GM18868 (cell line): ENCODE data around the gene CDKL2.

ENCODE experiments used
- ATAC-seq: cut with Tn5 transposase; IDR thresholded peaks from one replicate; pipeline ENCODE4 v1.9.1; 2021; ENCODE audit warnings: mild to moderate bottlenecking, moderate library complexity; ENCODE audit not compliant: unreplicated experiment

The CDKL2 gene

DNA sequence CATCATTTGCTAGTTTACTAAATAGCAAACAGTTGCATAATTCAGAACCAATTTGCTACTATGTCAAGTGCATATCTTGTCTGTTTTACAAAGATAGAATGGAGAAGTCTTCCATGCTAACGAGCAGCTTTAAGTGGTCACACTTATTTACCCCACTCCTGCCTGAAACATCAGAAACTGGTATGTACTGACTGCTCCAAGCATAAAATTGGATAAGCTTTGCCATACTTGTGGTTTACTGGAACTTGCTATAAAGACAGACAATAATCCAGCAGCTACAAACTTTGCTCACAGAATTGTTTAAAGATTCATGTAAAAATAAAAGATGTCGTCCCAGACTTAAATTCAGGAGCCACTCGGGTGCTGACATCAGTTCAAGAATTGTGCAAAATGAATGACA, 13.3 kb upstream of the CDKL2 start:
- no peak for ATAC-seq

DNA sequence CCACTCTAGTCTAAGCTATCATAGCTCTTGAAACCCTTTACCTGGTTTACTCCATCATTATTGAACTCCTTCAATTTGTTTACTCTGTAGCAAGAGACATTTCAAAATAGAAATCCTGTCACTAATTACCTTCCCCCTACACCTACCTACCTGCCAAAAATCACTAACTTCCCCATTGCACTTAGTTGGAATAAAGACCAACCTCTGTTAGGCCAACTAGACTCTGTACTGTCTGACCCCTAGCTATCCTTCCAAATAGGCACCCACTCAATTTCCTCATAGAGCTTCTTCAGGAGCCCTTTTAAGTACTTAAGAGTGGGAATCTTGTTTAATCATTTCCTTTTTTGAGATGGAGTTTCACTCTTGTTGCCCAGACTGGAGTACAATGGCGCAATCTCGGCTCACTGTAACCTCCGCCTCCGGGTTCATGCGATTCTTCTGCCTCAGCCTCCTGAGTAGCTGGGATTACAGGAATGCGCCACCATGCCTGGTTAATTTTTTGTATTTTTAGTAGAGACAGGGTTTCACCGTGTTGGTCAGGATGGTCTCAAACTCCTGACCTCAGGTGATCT, 8.9 kb upstream of the CDKL2 start:
- no peak for ATAC-seq

DNA sequence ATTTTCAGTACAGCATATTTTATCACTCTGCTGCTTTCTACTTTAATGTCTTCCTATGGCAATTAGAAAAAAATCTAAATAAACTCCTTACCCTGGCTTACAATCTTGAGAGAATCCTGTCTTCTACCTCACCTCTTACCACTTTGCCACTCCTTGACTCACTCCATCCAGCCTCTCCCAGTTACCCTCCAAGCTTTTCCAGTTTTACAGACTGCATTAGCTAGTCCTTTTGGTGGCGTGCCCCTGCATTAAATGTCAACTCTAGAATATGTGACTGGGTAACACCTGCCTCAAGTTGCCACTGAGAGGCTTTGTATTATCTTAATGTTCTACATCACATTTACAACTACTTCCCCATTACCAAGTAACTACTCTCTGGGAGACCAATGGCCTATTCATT, 7.5 kb upstream of the CDKL2 start:
- no peak for ATAC-seq

DNA sequence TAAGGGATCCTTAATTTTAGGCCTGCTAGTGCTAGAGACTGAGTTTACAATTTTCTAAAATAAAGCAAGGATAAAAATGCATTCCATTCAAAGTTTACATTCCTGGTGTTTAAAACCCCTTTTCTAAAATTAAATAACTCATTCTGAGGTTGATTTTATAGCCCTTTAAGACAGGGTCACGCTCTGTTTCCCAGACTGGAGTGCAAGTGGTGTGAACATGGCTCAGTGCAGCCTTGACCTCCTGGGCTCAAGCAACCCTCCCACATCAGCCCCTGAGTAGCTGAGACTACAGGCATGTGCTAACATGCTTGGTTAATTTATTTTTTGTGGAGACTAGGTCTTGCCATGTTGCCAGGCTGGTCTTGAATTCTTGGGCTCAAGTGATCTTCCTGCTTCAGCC, 6.8 kb upstream of the CDKL2 start:
- no peak for ATAC-seq

DNA sequence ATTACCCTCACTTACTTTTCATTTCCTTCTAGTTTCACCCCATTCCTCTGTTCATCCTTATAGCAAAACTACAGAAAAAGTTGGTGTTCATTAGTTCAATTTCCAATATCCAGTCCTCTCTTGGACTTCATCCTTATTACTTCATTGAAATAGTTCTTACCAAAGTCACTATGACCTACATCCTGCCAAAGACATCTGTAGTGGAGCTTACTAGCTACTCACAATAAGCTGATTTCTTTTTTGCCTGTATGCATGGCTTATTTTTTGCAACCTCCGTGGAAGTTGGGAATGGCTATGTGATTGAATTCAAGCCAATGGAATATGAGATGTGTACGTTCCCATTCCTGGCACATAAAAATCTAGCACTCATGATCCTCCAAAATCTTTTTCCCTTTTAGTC, 4.6 kb upstream of the CDKL2 start:
- ATAC-seq, result no peak

DNA sequence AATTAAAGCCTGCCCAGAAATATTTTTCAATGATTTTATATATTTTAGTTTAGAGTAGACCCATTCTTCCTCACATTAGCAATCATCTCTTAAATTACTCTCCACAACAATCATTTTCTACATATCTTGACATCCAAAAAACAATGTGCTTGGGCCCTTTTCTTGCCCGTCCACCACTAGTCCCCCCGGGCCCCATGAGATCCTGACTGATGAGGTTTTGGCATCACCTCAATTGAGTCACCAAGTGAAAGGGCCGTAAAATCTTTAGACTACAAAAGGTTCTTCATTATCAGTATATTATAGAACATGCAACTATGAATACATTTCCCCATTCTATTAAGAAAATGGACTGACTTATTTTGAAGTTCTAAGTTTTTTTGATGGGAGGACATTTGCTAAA, 4.0 kb upstream of the CDKL2 start:
- no peak for ATAC-seq

DNA sequence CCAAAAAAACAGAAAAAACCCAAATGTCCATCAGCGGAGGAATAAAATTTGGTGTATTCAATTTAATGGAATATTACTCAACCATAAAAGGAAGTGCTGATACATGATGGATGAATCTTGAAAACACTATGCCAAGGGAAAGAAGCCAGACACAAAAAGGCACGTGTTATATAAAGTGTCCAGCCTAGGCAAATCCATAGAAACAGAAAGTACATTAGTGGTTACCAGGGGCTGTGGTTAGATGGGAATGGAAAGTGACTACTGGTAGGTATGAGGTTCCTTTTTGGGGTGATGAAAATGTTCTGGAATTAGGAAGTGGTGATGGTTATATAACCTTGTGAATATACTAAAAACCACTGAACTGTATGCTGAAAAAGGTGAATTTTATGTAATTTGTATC, 3.5 kb upstream of the CDKL2 start:
- ATAC-seq, result no peak

DNA sequence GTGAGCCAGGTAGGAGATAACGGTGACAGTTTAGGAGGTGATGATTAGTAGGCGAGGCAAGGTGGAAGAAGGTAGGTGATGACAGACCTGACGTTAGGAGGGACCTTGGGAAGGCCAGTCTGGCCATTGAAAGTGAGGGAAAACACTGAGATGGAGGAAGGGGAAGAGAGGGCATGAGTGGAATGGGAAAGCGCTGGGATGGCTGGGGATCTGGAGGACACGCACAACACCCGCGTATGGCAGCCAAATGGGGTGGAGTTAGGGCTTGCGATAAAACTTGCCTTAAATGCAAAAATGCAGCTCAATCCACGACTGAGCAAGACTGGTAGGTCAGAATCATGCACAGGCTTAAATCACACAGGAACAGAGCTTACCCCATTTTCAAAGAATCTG, 605 bp upstream of the CDKL2 start:
- no peak for ATAC-seq

DNA sequence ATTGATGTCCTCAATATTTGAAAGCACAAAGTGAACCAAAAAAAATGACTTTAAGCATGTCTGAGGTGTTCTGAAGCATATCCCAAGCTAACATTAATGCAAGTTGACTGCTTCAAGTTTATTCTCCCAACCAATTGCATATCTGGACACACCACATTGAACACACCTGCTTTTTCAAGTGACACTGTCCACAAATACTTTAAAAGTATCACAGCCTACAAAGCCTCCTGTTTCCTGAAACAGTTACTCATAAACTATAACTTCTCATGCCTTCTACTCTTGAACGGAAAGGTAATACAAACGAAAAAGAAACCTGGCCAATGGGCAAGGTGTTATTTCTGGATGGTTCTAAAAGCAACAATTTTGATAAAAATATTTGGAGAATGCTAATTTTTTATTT, 1.1 kb downstream of the CDKL2 start:
- no peak for ATAC-seq

DNA sequence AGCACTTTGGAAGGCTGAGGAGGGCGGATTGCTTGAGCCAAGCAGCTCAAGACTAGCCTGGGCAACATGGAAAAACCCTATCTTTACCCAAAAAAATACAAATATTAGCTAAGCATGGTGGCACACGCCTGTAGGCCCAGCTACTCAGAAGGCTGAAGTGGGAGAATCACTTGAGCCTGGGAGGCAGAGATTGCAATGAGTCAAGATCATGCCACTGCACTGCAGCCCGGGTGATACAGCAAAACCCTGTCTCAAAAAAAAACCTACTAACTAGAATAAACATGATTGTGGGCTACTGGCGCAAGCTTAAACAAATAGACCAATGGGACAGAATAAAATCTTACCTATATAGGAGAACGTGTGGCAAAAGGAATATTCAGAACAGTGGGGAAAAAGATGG, 7.3 kb downstream of the CDKL2 start:
- no peak for ATAC-seq

DNA sequence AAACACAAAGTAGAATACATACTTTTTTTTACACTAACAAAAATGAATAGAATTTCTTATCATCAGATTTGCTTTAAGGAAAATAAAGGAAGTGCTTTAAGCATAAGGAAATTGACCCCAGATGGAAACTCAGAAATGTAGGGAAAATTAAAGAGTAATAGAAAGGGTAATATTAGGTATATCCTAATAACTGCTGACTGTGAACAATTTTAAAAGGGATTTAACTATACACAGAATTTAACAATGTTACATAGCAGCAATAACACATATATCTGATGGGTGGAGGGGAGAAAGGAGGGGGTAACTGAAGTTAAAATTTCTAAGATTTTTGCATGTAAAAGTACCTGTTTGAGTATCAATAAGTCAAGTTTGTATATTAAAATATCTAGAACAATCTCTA, 8.6 kb downstream of the CDKL2 start:
- ATAC-seq, result no peak

DNA sequence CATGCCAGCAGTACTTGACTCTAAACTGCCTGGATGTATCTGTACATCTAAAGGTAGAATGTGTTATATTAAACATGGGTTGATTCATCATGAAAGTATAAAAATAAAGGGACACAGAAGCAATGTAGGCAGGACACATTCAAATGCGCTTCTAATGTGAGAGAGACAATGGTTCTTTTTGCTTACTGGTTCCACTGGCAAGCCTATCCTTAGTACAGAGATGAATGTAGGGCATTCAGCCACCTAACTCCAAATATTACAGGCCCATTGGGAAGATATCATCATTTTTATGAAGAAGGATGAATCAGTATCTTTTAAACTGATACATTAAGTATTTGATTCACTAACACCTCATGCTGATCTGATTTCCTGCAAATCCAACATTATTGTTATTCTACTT, 18.0 kb downstream of the CDKL2 start:
- ATAC-seq, result no peak

DNA sequence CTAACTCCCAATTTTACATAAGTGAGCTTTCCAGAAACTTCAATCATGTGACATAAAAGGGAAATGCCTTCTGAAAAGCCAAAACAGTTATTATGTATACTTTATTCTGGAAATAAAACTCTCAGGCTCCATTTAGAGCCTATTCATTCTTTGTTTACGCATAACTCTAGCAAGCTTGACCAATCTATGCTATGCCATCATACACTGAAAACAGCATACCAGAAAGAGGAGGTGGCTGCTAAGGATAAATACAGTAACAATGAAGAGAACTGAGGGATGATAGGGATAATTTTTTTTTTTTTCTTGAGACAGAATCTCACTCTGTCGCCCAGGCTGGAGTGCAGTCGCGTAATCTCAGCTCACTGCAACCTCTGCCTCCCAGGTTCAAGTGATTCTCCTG, 24.4 kb downstream of the CDKL2 start:
- no peak for ATAC-seq

DNA sequence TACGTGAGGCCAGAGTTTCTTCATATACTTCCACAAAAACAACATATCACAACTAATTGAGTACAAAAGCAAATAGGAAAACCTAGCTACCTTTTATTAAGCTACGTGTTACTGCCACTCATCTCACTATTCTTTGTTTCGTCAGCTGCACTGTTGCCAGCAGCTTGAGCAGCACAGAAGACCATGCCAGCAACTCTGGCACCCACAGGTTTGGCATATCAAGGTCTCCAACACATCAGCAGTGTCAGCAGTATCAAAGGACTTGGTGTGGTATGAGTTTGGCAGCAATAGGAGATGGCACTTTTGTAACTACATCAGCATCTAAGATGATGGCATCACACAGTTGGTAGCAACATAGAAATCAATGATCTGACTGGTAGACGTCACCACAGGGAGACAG, 30.7 kb downstream of the CDKL2 start:
- ATAC-seq, result no peak

DNA sequence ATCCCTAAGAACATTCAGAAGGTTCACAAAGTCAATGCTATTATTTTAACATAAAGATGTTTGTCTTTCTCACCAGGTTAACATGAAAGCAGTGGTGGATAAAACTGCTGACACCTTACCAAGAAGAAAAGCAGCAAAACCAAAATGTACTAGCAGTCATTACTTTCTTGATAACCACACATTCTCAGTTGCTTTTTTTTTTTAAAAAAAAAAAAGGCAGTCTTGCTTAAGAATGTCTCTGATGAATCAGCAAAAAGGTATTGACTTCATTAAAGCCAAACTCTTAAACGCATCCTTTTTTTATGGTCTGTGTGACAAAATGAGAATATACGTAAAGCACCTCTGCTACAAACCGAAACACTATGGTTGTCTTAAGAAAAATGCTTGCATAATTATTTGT, 31.9 kb downstream of the CDKL2 start:
- ATAC-seq, result no peak

DNA sequence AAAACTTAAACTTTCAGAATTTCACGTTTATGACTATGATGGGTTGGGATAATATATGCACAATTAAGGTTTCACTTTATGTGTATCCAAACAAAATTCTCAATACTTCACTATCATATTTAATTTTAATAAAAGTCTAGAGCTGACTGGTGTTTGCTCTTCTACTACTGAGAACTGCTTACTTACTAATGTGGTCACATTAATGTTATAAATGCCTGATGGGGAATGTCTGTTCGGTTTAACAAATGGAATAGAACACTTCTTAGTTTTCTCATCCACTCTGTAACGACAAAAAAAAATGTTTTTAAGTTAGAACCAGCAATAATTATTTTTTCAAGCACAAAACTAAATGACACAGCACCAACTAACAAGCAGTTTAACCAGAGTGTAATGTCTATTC, 34.3 kb downstream of the CDKL2 start:
- ATAC-seq, result no peak

DNA sequence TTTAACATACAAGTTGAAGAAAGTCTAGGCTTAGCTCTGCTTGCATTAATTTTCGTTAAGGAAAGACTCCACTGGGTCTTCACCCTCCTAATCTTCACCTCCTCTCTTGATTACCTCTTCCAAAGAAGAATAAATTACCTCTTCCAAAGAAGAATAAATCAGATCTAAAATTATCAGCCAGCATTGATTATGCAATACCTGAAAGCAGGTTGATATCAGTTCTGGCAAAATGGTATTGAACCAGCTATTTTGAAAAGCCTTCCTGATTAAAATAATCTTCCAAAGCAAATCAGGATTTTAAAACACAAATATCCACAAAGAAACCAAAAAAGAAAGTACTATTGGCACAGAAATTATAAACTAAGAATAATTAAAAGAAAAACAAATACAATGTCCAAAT, 36.9 kb downstream of the CDKL2 start:
- ATAC-seq, result no peak

DNA sequence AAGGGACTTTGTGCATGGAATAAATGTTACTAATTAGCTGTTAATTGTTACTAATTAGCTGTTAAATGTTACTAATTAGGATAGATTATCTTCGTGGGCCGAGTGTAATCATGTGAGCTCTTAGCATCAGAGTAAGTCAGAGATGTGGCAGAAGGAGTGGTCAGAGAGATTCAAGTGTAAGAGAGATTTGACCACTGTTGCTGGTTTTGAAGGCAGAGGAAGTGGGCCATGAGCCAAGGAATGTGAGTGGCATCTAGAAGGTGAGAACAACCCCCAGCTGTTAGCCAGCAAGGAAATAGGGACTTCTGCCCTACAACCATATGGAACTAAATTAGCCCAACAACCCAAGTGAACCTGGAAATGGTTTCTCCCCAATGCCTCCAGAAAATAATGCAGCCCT, 46.3 kb downstream of the CDKL2 start:
- ATAC-seq, result no peak

DNA sequence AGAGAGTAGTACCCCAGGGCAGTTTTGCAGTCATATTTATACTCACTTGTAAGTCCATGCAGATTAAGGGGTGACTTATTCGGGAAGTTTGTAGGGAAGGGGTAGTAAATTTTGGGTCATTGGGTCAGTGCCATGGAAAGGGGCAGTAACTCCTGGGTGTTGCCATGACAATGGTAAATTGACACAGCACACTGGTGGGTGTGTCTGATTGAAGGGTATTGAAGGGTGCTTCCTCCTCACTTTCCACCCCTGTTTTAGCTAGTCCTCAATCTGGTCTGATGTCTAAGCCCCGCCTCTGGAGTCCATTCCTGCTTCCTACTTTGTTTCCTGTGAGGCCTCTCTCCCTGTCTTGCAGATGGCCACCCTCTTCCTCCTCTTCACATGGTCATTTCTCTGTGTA, 62.6 kb downstream of the CDKL2 start:
- no peak for ATAC-seq

DNA sequence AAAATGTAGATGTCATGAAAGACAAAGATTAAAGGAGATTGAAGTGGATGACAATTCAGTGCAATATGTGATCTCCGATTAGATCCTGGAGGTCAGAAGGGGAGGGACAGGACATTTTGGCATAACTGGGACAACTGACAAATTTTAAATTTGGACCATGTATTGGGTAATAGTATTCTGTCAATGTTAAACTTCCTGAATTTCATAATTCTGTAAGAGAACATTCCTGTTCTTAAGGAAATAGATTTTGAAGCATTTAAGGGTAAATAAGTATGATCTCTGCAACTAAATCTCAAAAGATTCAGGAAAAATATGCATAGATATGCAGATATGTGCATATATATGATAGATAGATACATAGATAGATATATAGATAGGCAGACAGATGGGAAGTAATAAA, 63.4 kb downstream of the CDKL2 start:
- ATAC-seq, result no peak

DNA sequence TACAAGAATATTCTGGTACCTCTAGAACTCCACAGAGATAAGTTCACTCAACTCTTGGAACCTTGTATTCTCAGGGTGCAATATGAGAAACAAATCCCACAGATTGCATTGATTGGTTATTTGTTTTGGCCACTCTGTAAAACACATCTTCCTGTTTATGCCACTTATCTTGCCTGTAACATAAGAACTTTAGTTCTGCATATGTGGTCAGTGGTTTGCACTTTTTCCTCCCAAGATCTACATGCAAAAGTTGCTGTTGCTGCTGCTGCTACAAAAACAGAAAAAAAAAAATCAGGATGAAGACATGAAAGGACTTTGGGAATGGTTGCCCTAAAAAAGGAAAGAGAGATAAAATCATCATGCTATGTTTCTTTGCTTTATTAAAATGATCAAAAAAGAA, 64.8 kb downstream of the CDKL2 start:
- ATAC-seq, result no peak

DNA sequence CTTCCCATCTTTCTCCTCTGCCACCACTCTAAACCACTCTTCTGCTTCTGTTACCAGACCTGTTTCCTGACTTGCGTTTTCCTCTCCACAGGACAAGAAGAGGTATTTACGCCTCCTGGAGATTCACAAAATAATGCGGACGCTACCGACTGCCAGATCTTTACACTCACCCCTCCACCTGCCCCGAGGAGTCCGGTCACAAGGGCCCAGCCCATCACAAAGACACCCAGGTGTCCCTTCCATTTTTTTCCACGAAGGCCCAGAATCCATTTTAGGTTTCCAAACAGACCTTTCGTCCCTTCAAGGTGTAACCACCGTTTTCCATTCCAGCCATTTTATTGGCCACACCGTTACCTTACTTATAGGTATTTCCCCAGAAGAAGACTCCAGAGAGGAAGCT, 66.3 kb downstream of the CDKL2 start:
- no peak for ATAC-seq

DNA sequence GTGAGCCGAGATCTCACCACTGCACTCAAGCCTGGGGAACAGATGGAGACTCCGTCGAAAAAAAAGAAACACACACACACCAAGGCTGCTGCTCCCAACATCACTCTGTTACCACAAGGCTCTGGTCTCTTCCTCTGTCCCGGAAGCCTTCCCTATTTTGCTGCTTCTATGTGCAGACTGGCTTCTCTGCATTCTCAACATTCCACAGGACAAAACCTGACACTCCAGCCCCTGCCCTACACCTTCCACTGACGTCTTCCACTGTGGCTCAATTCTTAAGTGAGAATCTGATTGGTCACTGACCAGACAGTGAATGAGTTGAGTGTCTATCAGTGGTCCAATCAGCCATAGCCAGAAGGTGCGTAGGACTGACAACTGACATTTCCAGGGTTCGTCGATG, 68.5 kb downstream of the CDKL2 start:
- ATAC-seq, result no peak

DNA sequence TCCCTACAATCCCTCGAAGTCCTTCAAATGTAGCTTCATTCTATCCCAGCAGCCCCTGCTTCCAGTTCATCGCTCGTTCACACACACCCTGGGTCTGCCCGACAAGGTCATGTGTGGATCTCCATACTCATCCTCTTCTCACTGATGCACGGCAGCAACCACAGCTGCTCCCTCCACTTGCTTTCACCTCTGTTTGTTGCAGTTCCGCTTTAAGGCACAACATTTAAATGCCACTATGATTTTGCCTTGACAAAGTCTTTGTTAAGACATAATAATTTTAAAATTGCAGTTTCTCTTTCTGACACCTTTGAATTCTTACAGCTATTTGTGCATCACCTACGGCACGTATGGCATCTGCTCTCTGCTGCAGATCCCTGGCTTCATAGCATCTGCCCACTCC, 72.6 kb downstream of the CDKL2 start:
- ATAC-seq, result no peak
